SK-N-SH (cell line): ENCODE results near the gene WDFY1.

ENCODE experiments used
- JUND ChIP-seq: IDR thresholded peaks from 2 replicates; pipeline ENCODE4 v1.4.0; 2012
- POLR2AphosphoS5 ChIP-seq: IDR thresholded peaks from 2 replicates; pipeline ENCODE4 v1.6.1; 2012; ENCODE audit warnings: low read depth, low read length
- SMC3 ChIP-seq: IDR thresholded peaks from 2 replicates; pipeline ENCODE4 v1.6.1; 2012; ENCODE audit warnings: low read depth, low read length, improper control_type of control experiment
- TF ChIP-seq, protein P1 (sequence below): fragments of 200-600 bp; sonication (generic); IDR thresholded peaks from 2 replicates; pipeline ENCODE4 v1.6.1; 2017; ENCODE audit warnings: antibody characterized with exemption, mild to moderate bottlenecking, moderate library complexity
- TF ChIP-seq, protein P2 (sequence below): IDR thresholded peaks from 2 replicates; pipeline ENCODE4; 2012

DNA sequence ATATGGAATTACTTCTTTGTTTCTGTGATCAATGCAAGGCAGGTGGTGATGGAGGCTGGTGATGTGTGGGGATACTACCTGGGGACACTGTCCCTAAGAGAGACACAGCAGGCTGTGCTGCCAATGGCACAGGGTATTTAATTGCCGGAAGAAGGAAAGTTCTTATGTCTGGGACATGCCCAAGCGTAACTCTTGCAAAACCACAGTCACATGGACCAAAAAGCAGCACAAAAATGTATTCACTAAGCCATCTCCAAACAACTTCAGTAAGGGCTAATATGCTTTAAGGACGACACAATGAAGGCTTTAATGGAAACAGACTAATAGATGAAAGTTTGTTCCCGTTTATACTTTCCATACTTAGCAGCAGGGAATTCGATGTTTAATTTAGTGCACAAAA is 58.0 kb downstream of the WDFY1 start:
- TF ChIP-seq SMC3 = no peak
- TF ChIP-seq POLR2AphosphoS5 = no peak
- no peak for TF ChIP-seq JUND
- TF ChIP-seq, protein P1, sequence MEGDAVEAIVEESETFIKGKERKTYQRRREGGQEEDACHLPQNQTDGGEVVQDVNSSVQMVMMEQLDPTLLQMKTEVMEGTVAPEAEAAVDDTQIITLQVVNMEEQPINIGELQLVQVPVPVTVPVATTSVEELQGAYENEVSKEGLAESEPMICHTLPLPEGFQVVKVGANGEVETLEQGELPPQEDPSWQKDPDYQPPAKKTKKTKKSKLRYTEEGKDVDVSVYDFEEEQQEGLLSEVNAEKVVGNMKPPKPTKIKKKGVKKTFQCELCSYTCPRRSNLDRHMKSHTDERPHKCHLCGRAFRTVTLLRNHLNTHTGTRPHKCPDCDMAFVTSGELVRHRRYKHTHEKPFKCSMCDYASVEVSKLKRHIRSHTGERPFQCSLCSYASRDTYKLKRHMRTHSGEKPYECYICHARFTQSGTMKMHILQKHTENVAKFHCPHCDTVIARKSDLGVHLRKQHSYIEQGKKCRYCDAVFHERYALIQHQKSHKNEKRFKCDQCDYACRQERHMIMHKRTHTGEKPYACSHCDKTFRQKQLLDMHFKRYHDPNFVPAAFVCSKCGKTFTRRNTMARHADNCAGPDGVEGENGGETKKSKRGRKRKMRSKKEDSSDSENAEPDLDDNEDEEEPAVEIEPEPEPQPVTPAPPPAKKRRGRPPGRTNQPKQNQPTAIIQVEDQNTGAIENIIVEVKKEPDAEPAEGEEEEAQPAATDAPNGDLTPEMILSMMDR = no peak
- TF ChIP-seq, protein P2, sequence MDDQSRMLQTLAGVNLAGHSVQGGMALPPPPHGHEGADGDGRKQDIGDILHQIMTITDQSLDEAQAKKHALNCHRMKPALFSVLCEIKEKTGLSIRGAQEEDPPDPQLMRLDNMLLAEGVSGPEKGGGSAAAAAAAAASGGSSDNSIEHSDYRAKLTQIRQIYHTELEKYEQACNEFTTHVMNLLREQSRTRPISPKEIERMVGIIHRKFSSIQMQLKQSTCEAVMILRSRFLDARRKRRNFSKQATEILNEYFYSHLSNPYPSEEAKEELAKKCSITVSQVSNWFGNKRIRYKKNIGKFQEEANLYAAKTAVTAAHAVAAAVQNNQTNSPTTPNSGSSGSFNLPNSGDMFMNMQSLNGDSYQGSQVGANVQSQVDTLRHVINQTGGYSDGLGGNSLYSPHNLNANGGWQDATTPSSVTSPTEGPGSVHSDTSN = no peak
